PC-9 (cell line): ENCODE results near the gene SPIN3.
"Not testable (repeated sequence)": the region's sequence is repeated elsewhere in the genome, so short reads cannot be mapped to it uniquely, and the experiment has no call there.

ENCODE experiments used
- EZH2 ChIP-seq: fragments of 200-600 bp; sonication (generic); IDR thresholded peaks from 2 replicates; pipeline ENCODE4 v1.8.0; 2017; ENCODE audit warnings: antibody characterized with exemption, low read depth
- TF ChIP-seq, protein P1 (sequence below): fragments of 200-600 bp; sonication (generic); conservative IDR thresholded peaks from 2 replicates; pipeline ENCODE4 v1.6.1; 2017; ENCODE audit warnings: mixed run types, antibody characterized with exemption, mild to moderate bottlenecking, moderate library complexity

DNA sequence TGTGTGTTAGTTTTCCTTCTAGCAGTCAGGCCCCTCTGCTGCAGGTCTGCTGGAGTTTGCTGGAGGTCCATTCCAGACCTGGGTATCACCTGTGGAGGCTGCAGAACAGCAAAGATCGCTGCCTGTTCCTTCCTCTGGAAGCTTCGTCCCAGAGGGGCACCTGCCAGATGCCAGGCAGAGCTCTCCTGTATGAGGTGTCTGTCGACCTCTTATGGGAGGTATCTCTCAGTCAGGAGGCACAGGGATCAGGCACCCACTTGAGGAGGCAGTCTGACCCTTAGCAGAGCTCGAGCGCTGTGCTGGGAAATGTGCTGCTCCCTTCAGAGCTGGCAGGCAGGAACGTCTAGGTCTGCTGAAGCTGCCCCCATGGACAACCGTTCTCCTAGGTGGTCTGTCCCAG is 41.9 kb upstream of the SPIN3 start:
- not testable (repeated sequence) for TF ChIP-seq EZH2
- TF ChIP-seq, protein P1, sequence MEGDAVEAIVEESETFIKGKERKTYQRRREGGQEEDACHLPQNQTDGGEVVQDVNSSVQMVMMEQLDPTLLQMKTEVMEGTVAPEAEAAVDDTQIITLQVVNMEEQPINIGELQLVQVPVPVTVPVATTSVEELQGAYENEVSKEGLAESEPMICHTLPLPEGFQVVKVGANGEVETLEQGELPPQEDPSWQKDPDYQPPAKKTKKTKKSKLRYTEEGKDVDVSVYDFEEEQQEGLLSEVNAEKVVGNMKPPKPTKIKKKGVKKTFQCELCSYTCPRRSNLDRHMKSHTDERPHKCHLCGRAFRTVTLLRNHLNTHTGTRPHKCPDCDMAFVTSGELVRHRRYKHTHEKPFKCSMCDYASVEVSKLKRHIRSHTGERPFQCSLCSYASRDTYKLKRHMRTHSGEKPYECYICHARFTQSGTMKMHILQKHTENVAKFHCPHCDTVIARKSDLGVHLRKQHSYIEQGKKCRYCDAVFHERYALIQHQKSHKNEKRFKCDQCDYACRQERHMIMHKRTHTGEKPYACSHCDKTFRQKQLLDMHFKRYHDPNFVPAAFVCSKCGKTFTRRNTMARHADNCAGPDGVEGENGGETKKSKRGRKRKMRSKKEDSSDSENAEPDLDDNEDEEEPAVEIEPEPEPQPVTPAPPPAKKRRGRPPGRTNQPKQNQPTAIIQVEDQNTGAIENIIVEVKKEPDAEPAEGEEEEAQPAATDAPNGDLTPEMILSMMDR, result not testable (repeated sequence)
